GM12878 (cell line): ENCODE data around the gene DOCK1. TPM values are rescaled to one million over a fixed set of nuclear protein-coding genes. Genes with fewer than 3 reads are reported as not detected.

Source experiments
- ATAC-seq: fragments of 200-7000 bp; cut with Tn5 transposase; 3 replicates; pipeline ENCODE4 v1.9.1; 2020; ENCODE audit warnings: mild to moderate bottlenecking, moderate library complexity
- BruUV-seq: library from RNA; stranded (reverse); fragments of 400-500 nt; replicated peaks from 2 replicates; lab custom pipeline; 2021; lab: Mats Ljungman, UMichigan
- CTCF ChIA-PET: fragments of 300-600 bp; sonication (Branson Sonifier 250); formaldehyde crosslinking; extraction: SDS; loops from one replicate; lab custom pipeline; 2021; ENCODE audit warnings: inconsistent platforms; lab: Yijun Ruan, JAX
- POLR2A ChIA-PET: fragments of 350-600 bp; formaldehyde crosslinking; extraction: SDS; loops from one replicate; lab custom pipeline; 2021; ENCODE audit warnings: inconsistent platforms; lab: Charles Lee
- RAD21 ChIA-PET: fragments of 300-600 bp; sonication (Branson Sonifier 250); formaldehyde crosslinking; loops from one replicate; lab custom pipeline; 2023; ENCODE audit warnings: antibody characterized with exemption; ENCODE audit not compliant: unreplicated experiment; lab: Charles Lee
- SMC1A ChIA-PET: fragments of 300-600 bp; sonication (Branson Sonifier 250); formaldehyde crosslinking; loops from one replicate; lab custom pipeline; 2023; ENCODE audit not compliant: unreplicated experiment, uncharacterized antibody; lab: Charles Lee
- DNase-seq: peaks from one replicate; pipeline ENCODE4 v3.0.0-alpha.2; 2011; ENCODE audit warnings: low read depth, low spot score
- FAIRE-seq: peaks from 3 replicates; lab custom pipeline; 2011; peaks lifted over from hg19 to GRCh38; lab: Jason Lieb, UNC
- H2AFZ ChIP-seq: 2 replicates; pipeline ENCODE4 v1.6.0; 2011; ENCODE audit warnings: low read depth, low read length, control low read depth; ENCODE audit not compliant: control insufficient read depth
- H3K27ac ChIP-seq: 2 replicates; pipeline ENCODE4 v1.5.1; 2011; ENCODE audit warnings: control low read depth; ENCODE audit not compliant: control insufficient read depth, insufficient read depth
- H3K27me3 ChIP-seq, 2 experiments: replicated peaks in 1 of 2; 2 replicates each; pipeline versions ENCODE4 v1.6.0 to v1.6.1; 2011; ENCODE audit warnings: low read length in 1 of 2; ENCODE audit not compliant: control insufficient read depth in 2 of 2, insufficient read depth in 2 of 2
- H3K36me3 ChIP-seq, 2 experiments: 2 replicates each; pipeline ENCODE4 v1.5.1; 2011; ENCODE audit warnings: low read length in 1 of 2; ENCODE audit not compliant: control insufficient read depth in 2 of 2, insufficient read depth in 2 of 2
- H3K4me1 ChIP-seq: 2 replicates; pipeline ENCODE4 v1.6.1; 2011; ENCODE audit warnings: mild to moderate bottlenecking, low read length, moderate library complexity, mixed read lengths; ENCODE audit not compliant: control insufficient read depth, insufficient read depth
- H3K4me2 ChIP-seq: 2 replicates; pipeline ENCODE4 v1.6.0; 2011; ENCODE audit warnings: control low read depth; ENCODE audit not compliant: control insufficient read depth, insufficient read depth
- H3K4me3 ChIP-seq: fragments of 200-600 bp; sonication (generic); 2 replicates; pipeline ENCODE4 v1.5.1; 2016
- H3K79me2 ChIP-seq: 2 replicates; pipeline ENCODE4 v1.6.0; 2011; ENCODE audit warnings: low read length; ENCODE audit not compliant: control insufficient read depth, insufficient read depth
- H3K9ac ChIP-seq: 2 replicates; pipeline ENCODE4 v1.8.0; 2011; ENCODE audit warnings: low read length, control low read depth, mixed read lengths; ENCODE audit not compliant: control insufficient read depth, insufficient read depth
- H3K9me3 ChIP-seq: replicated peaks from 3 replicates; pipeline ENCODE4 v1.5.1; 2011; ENCODE audit warnings: mild to moderate bottlenecking, low read length; ENCODE audit not compliant: control insufficient read depth, insufficient read depth
- H4K20me1 ChIP-seq: 2 replicates; pipeline ENCODE4 v1.6.0; 2011; ENCODE audit not compliant: control insufficient read depth, insufficient read depth
- ATF2 ChIP-seq: IDR thresholded peaks from 2 replicates; pipeline ENCODE4 v1.6.1; 2012; ENCODE audit warnings: low read length, inconsistent platforms
- CEBPZ ChIP-seq: fragments of 150-350 bp; IDR thresholded peaks from 2 replicates; pipeline ENCODE4 v1.6.1; 2016; ENCODE audit warnings: low read depth, low read length
- ETV6 ChIP-seq, 2 experiments: fragments of 450-650 bp in 1 of 2; IDR thresholded peaks in 1 of 2; conservative IDR thresholded peaks in 1 of 2; 2 replicates each; pipeline ENCODE4 v1.6.1; 2014; ENCODE audit warnings: antibody characterized with exemption in 1 of 2, borderline replicate concordance in 1 of 2, low read depth in 1 of 2, mild to moderate bottlenecking in 1 of 2, moderate library complexity in 1 of 2
- FOXK2 ChIP-seq: fragments of 450-650 bp; IDR thresholded peaks from 2 replicates; pipeline ENCODE4 v1.6.1; 2017; ENCODE audit warnings: mild to moderate bottlenecking, moderate library complexity
- JUND ChIP-seq: IDR thresholded peaks from 2 replicates; pipeline ENCODE4 v1.6.1; 2012; ENCODE audit warnings: low read depth, mild to moderate bottlenecking, low read length, improper control_type of control experiment, moderate library complexity
- NR2C1 ChIP-seq: fragments of 450-650 bp; IDR thresholded peaks from 2 replicates; pipeline ENCODE4 v1.6.1; 2017; ENCODE audit warnings: antibody characterized with exemption, mild to moderate bottlenecking, moderate library complexity
- RUNX3 ChIP-seq: IDR thresholded peaks from 2 replicates; pipeline ENCODE4 v1.6.1; 2012; ENCODE audit warnings: low read length, inconsistent platforms
- SMAD5 ChIP-seq: IDR thresholded peaks from 2 replicates; pipeline ENCODE4 v1.6.1; 2016; ENCODE audit warnings: antibody characterized with exemption, low read depth
- SP1 ChIP-seq: IDR thresholded peaks from one replicate; pipeline ENCODE4 v1.6.1; 2011; ENCODE audit warnings: low read depth, low read length
- SPI1 ChIP-seq: IDR thresholded peaks from 2 replicates; pipeline ENCODE4 v1.6.1; 2011; ENCODE audit warnings: low read depth, mild to moderate bottlenecking, low read length, moderate library complexity, borderline replicate concordance; ENCODE audit not compliant: insufficient read depth
- ZSCAN29 ChIP-seq: fragments of 450-650 bp; IDR thresholded peaks from 2 replicates; pipeline ENCODE4 v1.6.1; 2017; ENCODE audit warnings: mild to moderate bottlenecking, moderate library complexity
- WGBS: methylation state at CpG from one replicate; pipeline ENCODE4 v1.1.6; 2016; ENCODE audit warnings: low lambda C conversion rate; ENCODE audit not compliant: insufficient replicate concordance, insufficient coverage; ENCODE audit errors: missing lambda C conversion rate; 5-methylcytosine and 5-hydroxymethylcytosine counted together
- in situ Hi-C: fragments of 300-500 bp; cut with MboI; formaldehyde crosslinking; loops from 9 replicates; pipeline ENCODE4 v1.14.3; 2018; ENCODE audit warnings: mixed read lengths
- intact Hi-C: fragments of 100-400 bp; cut with micrococcal nuclease; formaldehyde crosslinking; loops from one replicate; pipeline ENCODE4 v1.14.2; 2022; ENCODE audit not compliant: unreplicated experiment
- polyA plus RNA-seq, 11 experiments: library from polyadenylated mRNA; depleted of rRNA in 4 of 11; unstranded in 6 of 11; stranded (reverse) in 5 of 11; fragments of >200 nt; fragmentation: Nextera tagmentation in 4 of 11; fragmentation: Illumina TruSeq in 1 of 11; extraction: Ambion mirVana in 4 of 11; extraction: Trizol in 1 of 11; gene quantifications; 1 replicate in 1 of 11; 2 replicates in 10 of 11; pipeline versions ENCODE4 v1.2.1 to v1.2.3, GENCODE V29; 2011 to 2016; ENCODE audit warnings: inconsistent platforms in 2 of 11, missing spikeins in 2 of 11, low read depth in 1 of 11
- total RNA-seq, 4 experiments: library from RNA; depleted of rRNA in 3 of 4; stranded (reverse); fragments of >200 nt in 3 of 4; fragmentation: Illumina TruSeq in 1 of 4; extraction: Trizol in 1 of 4; gene quantifications; 2 replicates each; pipeline versions ENCODE4 v1.2.1 to v1.2.3, GENCODE V29; 2013 to 2021
- TF ChIP-seq, protein P1 (sequence below): fragments of 450-650 bp; IDR thresholded peaks from 2 replicates; pipeline ENCODE4 v1.6.1; 2017; ENCODE audit warnings: mild to moderate bottlenecking, moderate library complexity
- TF ChIP-seq, protein P2 (sequence below): fragments of 450-650 bp; formaldehyde crosslinking; IDR thresholded peaks from 2 replicates; pipeline ENCODE4 v1.4.0; 2022; ENCODE audit warnings: mild to moderate bottlenecking, moderate library complexity

Gene DOCK1
- total and polyA plus RNA-seq, 10 of the 15 experiments (the other 5 are each of a cell fraction or from before 2014, with no cell fraction given): 0.05 to 0.18 TPM; not detected in 8

- FAIRE-seq: no peak
- no peaks in the 10 kb centered on the region; the same call in 2 of the 3 replicates for H3K9me3 ChIP-seq
- TF ChIP-seq FOXK2 (no peak), SPI1 (no peak), ZSCAN29 (no peak), ATF2 (no peak), CEBPZ (no peak), SMAD5 (no peak), RUNX3 (no peak), ETV6 (conservative IDR thresholded peaks at IDR 0.05 in 1 of 2, IDR thresholded peaks at IDR 0.05 in 1 of 2; ENCODE audit: borderline replicate concordance in 1 of 2, low read depth in 1 of 2) (no peak), JUND (no peak), SP1 (no peak), NR2C1 (no peak)
- TF ChIP-seq, protein P1, sequence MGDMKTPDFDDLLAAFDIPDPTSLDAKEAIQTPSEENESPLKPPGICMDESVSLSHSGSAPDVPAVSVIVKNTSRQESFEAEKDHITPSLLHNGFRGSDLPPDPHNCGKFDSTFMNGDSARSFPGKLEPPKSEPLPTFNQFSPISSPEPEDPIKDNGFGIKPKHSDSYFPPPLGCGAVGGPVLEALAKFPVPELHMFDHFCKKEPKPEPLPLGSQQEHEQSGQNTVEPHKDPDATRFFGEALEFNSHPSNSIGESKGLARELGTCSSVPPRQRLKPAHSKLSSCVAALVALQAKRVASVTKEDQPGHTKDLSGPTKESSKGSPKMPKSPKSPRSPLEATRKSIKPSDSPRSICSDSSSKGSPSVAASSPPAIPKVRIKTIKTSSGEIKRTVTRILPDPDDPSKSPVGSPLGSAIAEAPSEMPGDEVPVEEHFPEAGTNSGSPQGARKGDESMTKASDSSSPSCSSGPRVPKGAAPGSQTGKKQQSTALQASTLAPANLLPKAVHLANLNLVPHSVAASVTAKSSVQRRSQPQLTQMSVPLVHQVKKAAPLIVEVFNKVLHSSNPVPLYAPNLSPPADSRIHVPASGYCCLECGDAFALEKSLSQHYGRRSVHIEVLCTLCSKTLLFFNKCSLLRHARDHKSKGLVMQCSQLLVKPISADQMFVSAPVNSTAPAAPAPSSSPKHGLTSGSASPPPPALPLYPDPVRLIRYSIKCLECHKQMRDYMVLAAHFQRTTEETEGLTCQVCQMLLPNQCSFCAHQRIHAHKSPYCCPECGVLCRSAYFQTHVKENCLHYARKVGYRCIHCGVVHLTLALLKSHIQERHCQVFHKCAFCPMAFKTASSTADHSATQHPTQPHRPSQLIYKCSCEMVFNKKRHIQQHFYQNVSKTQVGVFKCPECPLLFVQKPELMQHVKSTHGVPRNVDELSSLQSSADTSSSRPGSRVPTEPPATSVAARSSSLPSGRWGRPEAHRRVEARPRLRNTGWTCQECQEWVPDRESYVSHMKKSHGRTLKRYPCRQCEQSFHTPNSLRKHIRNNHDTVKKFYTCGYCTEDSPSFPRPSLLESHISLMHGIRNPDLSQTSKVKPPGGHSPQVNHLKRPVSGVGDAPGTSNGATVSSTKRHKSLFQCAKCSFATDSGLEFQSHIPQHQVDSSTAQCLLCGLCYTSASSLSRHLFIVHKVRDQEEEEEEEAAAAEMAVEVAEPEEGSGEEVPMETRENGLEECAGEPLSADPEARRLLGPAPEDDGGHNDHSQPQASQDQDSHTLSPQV: no peak
- TF ChIP-seq, protein P2, sequence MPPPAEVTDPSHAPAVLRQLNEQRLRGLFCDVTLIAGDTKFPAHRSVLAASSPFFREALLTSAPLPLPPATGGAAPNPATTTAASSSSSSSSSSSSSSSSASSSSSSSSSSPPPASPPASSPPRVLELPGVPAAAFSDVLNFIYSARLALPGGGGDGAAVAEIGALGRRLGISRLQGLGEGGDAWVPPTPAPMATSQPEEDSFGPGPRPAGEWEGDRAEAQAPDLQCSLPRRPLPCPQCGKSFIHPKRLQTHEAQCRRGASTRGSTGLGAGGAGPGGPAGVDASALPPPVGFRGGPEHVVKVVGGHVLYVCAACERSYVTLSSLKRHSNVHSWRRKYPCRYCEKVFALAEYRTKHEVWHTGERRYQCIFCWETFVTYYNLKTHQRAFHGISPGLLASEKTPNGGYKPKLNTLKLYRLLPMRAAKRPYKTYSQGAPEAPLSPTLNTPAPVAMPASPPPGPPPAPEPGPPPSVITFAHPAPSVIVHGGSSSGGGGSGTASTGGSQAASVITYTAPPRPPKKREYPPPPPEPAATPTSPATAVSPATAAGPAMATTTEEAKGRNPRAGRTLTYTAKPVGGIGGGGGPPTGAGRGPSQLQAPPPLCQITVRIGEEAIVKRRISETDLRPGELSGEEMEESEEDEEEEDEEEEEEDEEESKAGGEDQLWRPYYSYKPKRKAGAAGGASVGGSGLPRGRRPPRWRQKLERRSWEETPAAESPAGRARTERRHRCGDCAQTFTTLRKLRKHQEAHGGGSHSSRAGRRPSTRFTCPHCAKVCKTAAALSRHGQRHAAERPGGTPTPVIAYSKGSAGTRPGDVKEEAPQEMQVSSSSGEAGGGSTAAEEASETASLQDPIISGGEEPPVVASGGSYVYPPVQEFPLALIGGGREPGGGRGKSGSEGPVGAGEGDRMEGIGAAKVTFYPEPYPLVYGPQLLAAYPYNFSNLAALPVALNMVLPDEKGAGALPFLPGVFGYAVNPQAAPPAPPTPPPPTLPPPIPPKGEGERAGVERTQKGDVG (CRISPR knock-in tag): no peak
Measured at GRCh38 chr10:127459918-127460317, 554.7 kb downstream of the DOCK1 start.

More at GRCh38 chr10:127459918-127460317, 554.7 kb downstream of the DOCK1 start:
- Histone ChIP-seq H2AFZ (no peak overlapping the region), H3K4me1 (no peaks in the 10 kb centered on the region), H3K36me3 (no peaks in the 10 kb centered on the region), H3K9ac (no peak overlapping the region), H3K4me3 (no peak overlapping the region), H3K79me2 (no peaks in the 10 kb centered on the region), H4K20me1 (no peaks in the 10 kb centered on the region), H3K27me3 (no peaks in the 10 kb centered on the region), H3K27ac (no peak overlapping the region), H3K4me2 (no peak overlapping the region)
- DNase-seq (no peak), ATAC-seq (no peak)
- intact Hi-C loops: no loop called here
- ChIA-PET SMC1A (no interaction called here), POLR2A (no interaction called here), RAD21 (no interaction called here), CTCF (no interaction called here)
- in situ Hi-C loops: no loop called here
- no TSS peak for BruUV-seq
- 4% methylated on average over 8 of the region's 8 CpGs for WGBS
